HG03196 (cell line): ENCODE measurements around the gene GNB5.
A peak's percentile ranks its signal among the peaks of the same experiment; 100 is the strongest.

Experiments used
- ATAC-seq: cut with Tn5 transposase; IDR thresholded peaks from one replicate; pipeline ENCODE4 v1.9.1; 2021; ENCODE audit not compliant: unreplicated experiment

Gene GNB5

GRCh38 chr15:52208306-52208946 lies 17.2 kb upstream of the GNB5 start:
- peak; percentile 58 for ATAC-seq

GRCh38 chr15:52207191-52207590 lies 16.0 kb upstream of the GNB5 start:
- no peak for ATAC-seq

- no peak for ATAC-seq
Measured at GRCh38 chr15:52206446-52206845, 15.3 kb upstream of the GNB5 start.

- ATAC-seq: no peak
Measured at GRCh38 chr15:52204657-52205056, 13.5 kb upstream of the GNB5 start.

- ATAC-seq: no peak
Measured at GRCh38 chr15:52200831-52201365, 9.7 kb upstream of the GNB5 start.

- no peak for ATAC-seq
Measured at GRCh38 chr15:52199271-52199670, 8.1 kb upstream of the GNB5 start.

GRCh38 chr15:52196891-52197290 lies 5.7 kb upstream of the GNB5 start:
- no peak for ATAC-seq

- no peak for ATAC-seq
Measured at GRCh38 chr15:52193791-52194190, 2.6 kb upstream of the GNB5 start.

GRCh38 chr15:52193321-52193720 lies 2.1 kb upstream of the GNB5 start:
- ATAC-seq: no peak

- ATAC-seq: no peak
Measured at GRCh38 chr15:52186651-52187486, 4.3 kb downstream of the GNB5 start.

- ATAC-seq: no peak
Measured at GRCh38 chr15:52185151-52185561, 6.0 kb downstream of the GNB5 start.

- no peak for ATAC-seq
Measured at GRCh38 chr15:52184721-52185120, 6.5 kb downstream of the GNB5 start.

GRCh38 chr15:52183562-52184173 lies 7.5 kb downstream of the GNB5 start:
- ATAC-seq: no peak

- no peak for ATAC-seq
Measured at GRCh38 chr15:52181938-52182780, 9.0 kb downstream of the GNB5 start.

- ATAC-seq: no peak
Measured at GRCh38 chr15:52180851-52181450, 10.2 kb downstream of the GNB5 start.

GRCh38 chr15:52180196-52180835 lies 10.9 kb downstream of the GNB5 start:
- peak; percentile 17 for ATAC-seq

- peak; percentile 83 for ATAC-seq
Measured at GRCh38 chr15:52179278-52180195, 11.7 kb downstream of the GNB5 start.

GRCh38 chr15:52178765-52179164 lies 12.4 kb downstream of the GNB5 start:
- ATAC-seq: no peak

- ATAC-seq: no peak
Measured at GRCh38 chr15:52172869-52173268, 18.3 kb downstream of the GNB5 start.
